IPS-NIHi7 (cell line): ENCODE results near the gene ANK3.
A peak's percentile ranks its signal among the peaks of the same experiment; 100 is the strongest.

Experiments used
- DNase-seq: peaks from one replicate; pipeline ENCODE4 v3.0.0; 2012; ENCODE audit warnings: mixed read lengths; ENCODE audit errors: extremely low spot score

The ANK3 gene

DNA sequence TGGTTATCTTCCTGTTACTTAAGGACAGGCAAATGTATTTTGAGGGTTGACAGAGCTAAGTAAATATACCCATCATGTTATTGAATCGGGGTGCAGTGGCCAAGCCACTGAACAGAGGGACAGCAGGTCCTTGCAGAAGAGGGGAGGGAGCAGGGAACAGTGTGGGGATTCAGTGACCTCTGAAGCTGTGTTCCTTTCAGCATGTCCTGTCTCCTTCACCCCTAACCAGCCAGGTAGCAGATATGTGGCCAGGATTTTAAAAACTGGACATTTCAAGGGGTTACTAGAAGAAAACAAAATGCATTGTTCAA, 12.7 kb downstream of the ANK3 start:
- no peak for DNase-seq

- DNase-seq = no peak
Measured at GRCh38 chr10:60376221-60377041, 13.2 kb downstream of the ANK3 start.

DNA sequence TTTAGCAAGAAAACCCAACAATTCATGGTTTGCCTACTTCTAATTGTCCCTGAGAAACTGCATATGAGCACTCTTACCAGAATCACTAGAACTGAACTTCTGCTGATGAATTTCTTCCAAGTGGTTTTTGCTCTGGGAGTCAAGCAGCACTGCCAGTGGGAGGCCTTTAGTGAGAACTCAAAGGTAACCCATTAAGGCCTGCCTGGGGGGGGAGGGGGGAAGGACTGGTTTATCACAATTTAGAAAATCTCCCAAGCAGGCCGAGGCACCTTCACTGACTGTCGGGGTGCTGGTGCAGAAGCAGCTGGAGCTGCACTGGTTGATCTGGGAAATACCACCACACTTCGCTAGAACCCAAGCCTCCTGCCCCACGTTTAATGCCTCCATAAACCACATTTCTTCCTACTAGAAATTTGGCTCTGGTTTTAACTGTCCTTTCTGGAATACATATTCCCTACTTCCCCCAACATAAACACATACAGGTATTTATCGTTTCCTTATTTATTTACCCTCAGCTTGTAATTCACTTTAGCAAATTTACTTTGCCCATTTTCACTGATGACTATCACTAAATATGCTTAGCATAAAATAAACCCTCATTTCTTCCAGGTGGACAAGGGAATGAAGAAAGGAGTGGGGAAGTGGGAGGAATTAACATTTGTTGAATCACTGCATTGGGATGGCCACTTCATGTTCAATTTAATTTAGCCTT, 14.2 kb downstream of the ANK3 start:
- peak; percentile 20 for DNase-seq

- DNase-seq = no peak
Measured at GRCh38 chr10:60374836-60375235, 14.8 kb downstream of the ANK3 start.

DNA sequence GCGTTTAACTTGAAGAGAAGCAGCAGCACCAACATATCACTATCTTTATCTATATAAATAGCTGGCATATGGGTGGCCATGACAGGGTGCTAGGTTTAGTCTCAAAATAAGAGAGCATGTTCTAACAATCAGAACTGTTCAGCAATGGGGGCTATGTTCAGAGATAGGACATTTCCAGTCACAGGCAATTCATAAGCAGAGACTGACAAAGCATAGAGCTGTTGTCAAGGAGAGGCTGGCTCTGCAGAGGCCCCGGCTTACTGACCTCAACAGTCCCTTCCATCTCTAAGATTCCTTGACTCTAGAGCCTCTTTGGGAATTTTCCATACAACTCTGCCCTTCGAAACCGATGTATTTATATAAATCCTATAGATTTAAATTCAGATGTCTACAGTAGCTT, 17.2 kb downstream of the ANK3 start:
- DNase-seq = no peak

GRCh38 chr10:60369547-60369930, 20.1 kb downstream of the ANK3 start:
- DNase-seq = no peak

- DNase-seq = no peak
Measured at GRCh38 chr10:60368875-60369546, 20.7 kb downstream of the ANK3 start.

DNA sequence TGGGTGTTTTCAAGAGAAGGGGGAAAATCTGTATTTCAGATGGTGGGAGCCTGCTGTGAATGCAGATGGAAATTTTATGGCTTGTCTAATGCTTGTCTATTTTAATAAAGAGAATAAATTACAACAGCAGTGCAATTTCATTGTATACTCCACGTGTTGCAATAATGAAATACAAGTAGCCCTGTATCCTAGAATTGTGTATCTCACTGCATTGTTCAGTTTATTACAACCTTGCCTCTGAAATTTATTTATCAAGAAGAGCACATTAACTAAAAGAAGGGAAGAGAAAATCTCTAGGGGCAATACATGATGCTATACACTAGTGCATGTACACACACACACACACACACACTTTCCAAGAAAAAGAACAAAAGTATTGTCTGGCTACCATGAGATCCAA, 21.8 kb downstream of the ANK3 start:
- no peak for DNase-seq

GRCh38 chr10:60367431-60367830, 22.2 kb downstream of the ANK3 start:
- DNase-seq = peak; percentile 20

GRCh38 chr10:60367024-60367423, 22.7 kb downstream of the ANK3 start:
- DNase-seq = no peak

GRCh38 chr10:60363187-60363586, 26.5 kb downstream of the ANK3 start:
- DNase-seq = no peak

DNA sequence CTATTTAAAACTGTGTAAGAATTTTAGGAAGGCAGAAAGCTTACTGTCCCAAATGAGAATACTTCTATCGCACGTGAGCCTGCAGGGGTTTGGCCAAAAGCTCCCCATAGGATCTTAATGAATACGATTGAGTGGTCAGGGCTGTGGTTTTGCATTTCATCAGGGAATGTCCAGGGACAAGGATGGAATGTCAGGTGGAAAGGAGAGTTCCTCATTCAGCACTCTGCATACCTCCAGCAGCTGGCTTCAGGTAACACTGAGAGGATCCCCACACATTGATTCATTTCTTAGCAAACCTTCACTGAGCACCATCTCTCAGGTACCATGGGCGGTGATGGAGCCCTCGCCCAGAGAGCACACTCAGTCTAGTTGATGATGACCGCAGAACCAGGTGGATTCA, 27.2 kb downstream of the ANK3 start:
- DNase-seq = no peak

GRCh38 chr10:60359066-60359465, 30.6 kb downstream of the ANK3 start:
- no peak for DNase-seq

DNA sequence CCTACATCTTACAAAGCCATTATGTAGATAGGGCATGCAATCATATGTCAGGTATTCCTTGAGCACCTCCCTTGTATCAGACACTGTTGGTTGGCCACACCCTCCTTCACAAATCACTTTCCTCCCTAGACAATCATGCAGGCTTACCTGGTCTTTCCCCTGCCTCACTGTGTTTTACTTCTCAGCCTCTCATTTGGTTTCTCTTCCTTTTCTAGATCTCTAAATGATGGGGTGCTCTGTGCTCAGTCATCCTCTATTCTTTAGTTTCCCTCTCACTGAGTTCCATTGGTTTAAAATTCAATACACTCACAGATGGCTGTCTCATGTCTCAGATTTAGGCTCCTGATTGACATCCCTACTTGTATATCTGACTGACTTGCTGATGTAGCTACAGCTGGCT, 31.4 kb downstream of the ANK3 start:
- DNase-seq = no peak

DNA sequence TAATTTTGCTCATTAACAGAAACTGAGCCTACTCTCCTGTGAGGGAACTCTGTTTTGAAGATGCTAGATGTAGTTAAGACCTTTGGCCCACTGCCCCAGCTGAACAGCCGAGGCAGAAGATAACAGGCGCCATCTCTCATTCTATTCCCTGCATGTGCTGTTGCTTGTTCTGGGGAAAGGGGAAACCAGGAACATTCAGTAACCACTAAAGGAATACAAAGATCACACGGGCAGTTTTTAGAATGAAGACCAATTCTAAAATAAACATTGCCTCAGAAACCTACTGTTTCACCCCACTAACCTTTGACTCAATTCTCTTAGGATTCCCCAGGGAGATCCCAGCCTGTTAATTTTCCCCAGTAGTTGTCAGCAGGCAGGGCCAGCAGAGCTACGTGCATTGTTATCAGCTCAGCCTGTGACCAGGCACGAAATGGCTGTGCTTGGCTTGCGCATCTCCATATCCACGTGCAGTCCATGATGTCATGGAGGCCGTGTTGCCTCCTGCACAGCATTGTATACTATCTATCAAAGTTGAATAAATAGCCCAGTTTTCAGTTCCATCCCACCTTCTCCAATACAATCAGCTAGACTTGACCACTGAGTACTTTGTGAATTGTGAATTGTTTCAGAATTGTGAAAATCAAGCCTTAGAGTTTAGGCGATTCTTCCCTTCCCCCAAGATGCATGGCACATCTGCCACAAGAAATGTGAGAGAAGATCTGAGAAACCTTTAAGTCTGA, 36.0 kb downstream of the ANK3 start:
- peak; percentile 26 for DNase-seq

DNA sequence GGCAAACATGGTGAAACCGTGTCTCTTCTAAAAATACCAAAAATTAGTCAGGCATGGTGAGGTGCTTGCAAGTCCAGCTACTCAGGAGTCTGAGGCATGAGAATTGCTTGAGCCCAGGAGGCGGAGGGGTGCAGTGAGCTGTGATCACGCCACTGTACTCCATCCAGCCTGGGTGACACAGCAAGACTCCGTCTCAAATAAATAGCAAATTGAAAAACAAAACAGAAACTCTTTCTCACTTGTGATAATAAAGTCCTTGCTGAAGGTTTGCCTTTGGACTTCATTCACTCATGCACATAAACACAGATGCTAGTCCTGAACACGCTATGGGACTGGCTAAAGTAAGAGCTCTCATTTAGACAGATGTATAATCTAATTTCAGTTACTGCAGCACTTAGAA, 37.6 kb downstream of the ANK3 start:
- DNase-seq = no peak

DNA sequence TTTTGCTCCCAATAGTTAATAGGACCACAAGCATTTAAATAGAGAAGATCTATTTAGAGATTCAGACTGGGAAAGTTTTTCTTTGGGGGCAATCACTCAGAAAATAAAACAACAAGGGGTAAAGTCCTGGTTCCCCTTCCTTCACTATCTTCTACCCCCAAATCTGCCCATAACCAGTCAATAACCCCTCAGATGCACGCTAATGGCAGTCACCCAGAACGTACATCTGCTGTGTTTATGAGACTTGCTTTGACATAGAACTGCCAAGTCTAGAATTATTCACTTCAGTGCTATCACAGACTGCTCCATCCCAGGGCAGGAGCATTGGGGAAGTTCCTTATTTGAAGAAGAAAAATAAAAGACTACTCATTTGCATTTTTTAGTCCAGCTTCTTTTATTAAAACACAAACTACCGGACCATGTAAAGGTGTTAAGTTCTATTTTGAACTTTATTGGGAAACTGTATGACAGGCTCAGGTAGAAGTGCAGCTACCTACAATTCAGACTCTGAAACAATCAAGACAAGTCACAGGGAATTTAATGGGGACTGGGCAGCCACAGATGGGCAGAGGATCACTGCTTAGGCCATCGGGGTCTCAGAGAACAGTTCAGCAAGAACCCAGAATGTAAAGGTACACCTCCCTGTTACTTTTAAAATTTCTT, 38.4 kb downstream of the ANK3 start:
- no peak for DNase-seq

GRCh38 chr10:60350400-60350799, 39.3 kb downstream of the ANK3 start:
- DNase-seq = no peak

DNA sequence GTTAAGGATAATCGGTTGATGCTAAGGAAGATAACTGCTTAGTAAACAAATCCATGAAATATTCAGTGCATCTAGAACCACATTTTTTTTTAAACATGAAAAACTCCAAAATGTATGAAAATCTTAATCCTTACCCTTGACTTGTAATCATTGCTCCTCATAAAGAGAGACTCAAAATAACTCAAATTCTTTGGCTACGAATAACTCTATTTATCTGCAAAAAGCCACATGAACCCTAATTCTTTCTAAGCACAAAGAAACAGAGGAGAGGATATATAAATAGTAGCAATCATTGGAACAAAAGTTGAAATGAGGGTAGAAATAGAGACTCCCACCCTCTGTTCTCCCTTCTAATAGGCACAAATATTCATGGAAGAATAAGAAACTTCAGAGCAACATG, 40.2 kb downstream of the ANK3 start:
- DNase-seq = no peak

GRCh38 chr10:60348982-60349381, 40.7 kb downstream of the ANK3 start:
- no peak for DNase-seq

DNA sequence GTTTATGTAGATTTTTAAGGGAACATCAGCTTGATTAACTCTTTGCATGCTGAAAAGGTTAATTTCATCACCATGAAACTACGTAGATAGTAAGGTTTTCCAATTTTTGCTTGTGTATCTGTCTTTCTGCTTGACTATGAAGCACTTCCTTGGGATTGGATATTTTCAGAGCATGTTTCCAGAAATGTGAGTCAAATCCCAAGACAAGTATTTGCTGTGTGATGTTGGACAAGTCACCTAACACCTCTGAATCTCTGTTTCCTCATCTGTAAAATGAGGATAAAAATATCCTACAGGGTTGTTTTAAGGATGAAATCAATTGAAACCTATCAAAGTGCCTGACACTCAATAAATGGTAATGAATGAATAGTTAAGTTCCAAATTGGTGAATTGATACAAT, 42.4 kb downstream of the ANK3 start:
- DNase-seq = no peak

DNA sequence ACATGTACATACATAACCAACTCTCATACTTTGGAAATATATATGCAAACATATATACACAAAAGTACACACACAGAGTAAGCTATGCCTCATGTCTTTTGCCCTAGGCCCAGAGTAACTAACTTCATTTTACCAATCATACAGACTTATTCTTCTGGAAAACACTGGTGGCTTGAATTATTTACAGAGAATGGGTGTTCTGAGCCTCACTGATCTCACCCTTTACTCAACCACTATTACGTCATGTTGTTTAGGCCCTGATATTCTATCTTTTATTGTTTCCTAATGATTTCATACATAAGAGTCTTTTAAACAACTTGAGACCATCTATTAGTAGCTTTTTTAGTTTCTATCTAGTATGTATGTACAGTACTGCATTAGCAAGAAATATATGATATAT, 43.0 kb downstream of the ANK3 start:
- no peak for DNase-seq
